Measurements from ENCODE around the gene ANKRD55. TPM values are rescaled to one million over a fixed set of nuclear protein-coding genes. Genes with fewer than 3 reads are reported as not detected.
"Not testable (repeated sequence)": the region's sequence is repeated elsewhere in the genome, so short reads cannot be mapped to it uniquely, and the experiment has no call there.

The ANKRD55 gene
- total RNA-seq, 1 donor from 2014 or later, result 0.74 TPM

- Histone ChIP-seq H3K9me3 (no peaks in the 10 kb centered on the region), H3K27ac (no peak overlapping the region), H3K4me3 (no peak overlapping the region), H3K36me3 (no peaks in the 10 kb centered on the region), H3K27me3 (no peaks in the 10 kb centered on the region), H3K4me1 (no peaks in the 10 kb centered on the region)
- intact Hi-C loops (cut with DNase I), result no loop called here
- TF ChIP-seq POLR2AphosphoS5 (IDR thresholded peaks at IDR 0.05; ENCODE audit: insufficient read depth in 1 of 2, low read depth in 1 of 2) (no peak), CTCF (IDR thresholded peaks at IDR 0.05) (no peak)
- no peak for DNase-seq (ENCODE audit: extremely low spot score in 2 of 2)
Observed at GRCh38 chr5:56262279-56262678, 29.1 kb upstream of the ANKRD55 start.

GRCh38 chr5:56259002-56259511 is 25.9 kb upstream of the ANKRD55 start:
- Histone ChIP-seq H3K9me3 (no peaks in the 10 kb centered on the region), H3K27ac (no peak overlapping the region)
- intact Hi-C loops (cut with DNase I), result no loop called here

GRCh38 chr5:56257763-56258529 is 24.8 kb upstream of the ANKRD55 start:
- H3K36me3 ChIP-seq; DNase-seq (ENCODE audit: extremely low spot score in 2 of 2); H3K4me1 ChIP-seq; H3K27me3 ChIP-seq; H3K9me3 ChIP-seq; H3K4me3 ChIP-seq; H3K27ac ChIP-seq; intact Hi-C loops (cut with DNase I): not testable (repeated sequence)

More at GRCh38 chr5:56259002-56259511, 25.9 kb upstream of the ANKRD55 start:
- H3K27me3 ChIP-seq, result no peaks in the 10 kb centered on the region
- DNase-seq (ENCODE audit: extremely low spot score in 2 of 2), result no peak
- H3K36me3 ChIP-seq, result no peaks in the 10 kb centered on the region
- no peaks in the 10 kb centered on the region for H3K4me1 ChIP-seq
- no peak overlapping the region for H3K4me3 ChIP-seq
- TF ChIP-seq CTCF (IDR thresholded peaks at IDR 0.05) (no peak), POLR2AphosphoS5 (IDR thresholded peaks at IDR 0.05; ENCODE audit: insufficient read depth in 1 of 2, low read depth in 1 of 2) (no peak), POLR2A (IDR thresholded peaks at IDR 0.05) (no peak)

- Histone ChIP-seq H3K27me3 (no peaks in the 10 kb centered on the region), H3K4me1 (no peaks in the 10 kb centered on the region), H3K9me3 (no peaks in the 10 kb centered on the region), H3K27ac (no peak overlapping the region), H3K4me3 (no peak overlapping the region), H3K36me3 (no peaks in the 10 kb centered on the region)
- intact Hi-C loops (cut with DNase I), result no loop called here
- no peak for TF ChIP-seq CTCF (IDR thresholded peaks at IDR 0.05)
- TF ChIP-seq POLR2AphosphoS5 (IDR thresholded peaks at IDR 0.05; ENCODE audit: insufficient read depth in 1 of 2, low read depth in 1 of 2), result no peak
- TF ChIP-seq POLR2A (IDR thresholded peaks at IDR 0.05), result no peak
- no peak for DNase-seq (ENCODE audit: extremely low spot score in 2 of 2)
Observed at GRCh38 chr5:56257010-56257409, 23.9 kb upstream of the ANKRD55 start.

GRCh38 chr5:56255502-56255901 is 22.4 kb upstream of the ANKRD55 start:
- H3K4me3 ChIP-seq, result no peak overlapping the region
- TF ChIP-seq CTCF (IDR thresholded peaks at IDR 0.05), result no peak
- no peak for TF ChIP-seq POLR2A (IDR thresholded peaks at IDR 0.05)
- TF ChIP-seq POLR2AphosphoS5 (IDR thresholded peaks at IDR 0.05; ENCODE audit: insufficient read depth in 1 of 2, low read depth in 1 of 2), result no peak
- intact Hi-C loops (cut with DNase I), result no loop called here
- no peaks in the 10 kb centered on the region for H3K4me1 ChIP-seq
- no peaks in the 10 kb centered on the region for H3K27me3 ChIP-seq
- no peak overlapping the region for H3K27ac ChIP-seq
- no peak for DNase-seq (ENCODE audit: extremely low spot score in 2 of 2)
- H3K36me3 ChIP-seq, result no peaks in the 10 kb centered on the region
- H3K9me3 ChIP-seq, result no peaks in the 10 kb centered on the region
